GM19452 (cell line): ENCODE results near the gene SVIL.
A peak's percentile ranks its signal among the peaks of the same experiment; 100 is the strongest.
"Not testable (repeated sequence)": the region's sequence is repeated elsewhere in the genome, so short reads cannot be mapped to it uniquely, and the experiment has no call there.

Source experiments
- ATAC-seq: cut with Tn5 transposase; IDR thresholded peaks from one replicate; pipeline ENCODE4 v1.9.1; 2021; ENCODE audit not compliant: unreplicated experiment

Gene SVIL

DNA sequence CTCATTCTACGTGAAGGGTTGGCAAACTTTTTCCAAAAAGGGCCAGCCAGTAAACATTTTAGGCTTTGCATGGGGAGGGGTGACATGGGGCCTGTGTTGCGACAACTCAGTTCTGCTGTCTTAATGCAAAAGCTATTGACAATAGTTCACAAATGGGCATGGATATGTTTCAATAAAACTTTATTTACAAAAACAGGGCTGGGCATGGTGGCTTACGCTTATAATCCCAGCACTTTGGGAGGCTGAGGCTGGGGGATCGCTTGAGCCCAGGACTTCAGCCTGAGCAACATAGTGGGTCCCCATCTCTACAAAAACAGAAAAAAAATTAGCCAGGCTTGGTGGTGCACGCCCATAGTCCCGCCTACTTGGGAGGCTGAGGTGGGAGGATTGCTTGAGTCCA, 141.1 kb downstream of the SVIL start:
- ATAC-seq: no peak

DNA sequence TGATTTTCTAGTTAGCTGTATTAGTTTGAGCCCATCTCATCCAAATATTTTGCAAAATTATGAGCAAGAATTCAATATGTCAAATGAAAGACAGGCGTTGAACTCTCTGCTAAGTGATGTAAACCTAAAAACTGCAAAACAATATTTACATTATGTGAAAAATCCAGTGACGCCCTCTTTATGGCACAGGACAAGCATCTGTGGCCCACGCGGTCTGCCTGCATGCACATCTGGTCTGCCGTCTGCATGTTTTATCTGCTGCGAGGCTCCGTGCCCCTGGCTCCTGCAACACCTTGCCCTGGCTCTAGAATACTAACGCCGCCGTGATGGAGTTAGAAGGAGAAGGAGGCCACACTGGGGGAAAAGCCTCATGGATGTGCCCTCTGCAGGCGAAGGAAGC, 142.0 kb downstream of the SVIL start:
- ATAC-seq: no peak

DNA sequence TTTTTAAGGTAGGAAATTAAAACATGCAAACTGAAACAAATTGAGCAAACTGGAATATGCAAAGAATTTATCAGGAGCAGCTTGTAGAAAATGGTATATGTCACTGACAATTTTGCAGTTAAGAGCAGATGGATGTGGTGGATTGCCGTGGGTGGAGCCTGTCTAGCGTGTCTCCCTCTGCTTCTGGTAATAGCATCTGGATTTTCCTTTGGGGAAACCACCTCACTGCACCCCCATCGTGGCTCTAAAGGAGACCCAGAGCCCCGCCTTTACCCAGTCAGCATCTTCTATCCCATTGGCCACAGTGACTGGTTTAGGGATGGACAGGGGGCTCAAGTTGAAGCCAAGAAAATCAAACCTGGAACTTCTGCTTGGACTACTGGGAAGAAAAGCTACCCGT, 142.9 kb downstream of the SVIL start:
- no peak for ATAC-seq

DNA sequence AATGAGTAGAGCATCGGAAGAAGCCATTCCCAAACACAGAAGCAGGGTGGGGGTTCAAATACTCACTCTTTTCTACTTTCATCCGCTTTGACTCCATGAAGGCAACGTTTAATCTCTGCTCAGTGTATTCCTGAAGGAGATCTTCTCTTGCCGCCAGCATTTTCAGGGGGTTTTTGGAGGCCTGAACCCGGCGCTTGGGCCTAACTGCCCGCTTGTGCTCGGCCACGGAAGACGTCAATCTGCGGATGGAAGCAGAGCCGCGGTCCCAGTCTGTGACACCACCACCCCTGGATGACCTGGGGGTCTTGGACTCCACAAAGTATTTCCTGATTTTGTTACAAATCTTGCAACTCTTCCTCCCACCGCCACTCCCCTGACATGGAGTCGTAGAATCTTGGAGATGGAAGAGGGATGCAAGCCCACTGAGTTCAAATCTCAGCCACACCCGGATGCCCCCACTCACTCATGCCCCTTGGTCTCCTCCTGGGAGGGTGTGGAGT, 143.9 kb downstream of the SVIL start:
- ATAC-seq: not testable (repeated sequence)

DNA sequence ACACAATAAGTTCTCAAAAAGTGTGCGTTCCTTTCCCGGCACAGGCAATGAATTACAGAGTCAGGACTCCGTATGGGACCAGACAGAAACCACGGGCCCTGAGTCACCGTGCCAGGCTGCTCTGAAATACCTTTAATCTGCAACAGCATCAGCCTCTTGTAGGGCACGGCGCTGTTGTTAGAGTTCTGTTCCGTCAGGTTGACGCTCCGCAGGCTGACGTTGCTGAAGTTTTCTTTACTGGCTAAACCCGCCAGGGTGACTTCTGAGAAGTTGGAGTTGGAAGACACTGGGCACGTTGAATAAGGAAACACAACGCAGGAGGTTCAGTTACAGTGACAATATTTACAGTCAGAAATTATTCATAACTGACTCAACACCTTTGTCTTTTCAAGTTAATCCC, 146.3 kb downstream of the SVIL start:
- ATAC-seq: not testable (repeated sequence)

DNA sequence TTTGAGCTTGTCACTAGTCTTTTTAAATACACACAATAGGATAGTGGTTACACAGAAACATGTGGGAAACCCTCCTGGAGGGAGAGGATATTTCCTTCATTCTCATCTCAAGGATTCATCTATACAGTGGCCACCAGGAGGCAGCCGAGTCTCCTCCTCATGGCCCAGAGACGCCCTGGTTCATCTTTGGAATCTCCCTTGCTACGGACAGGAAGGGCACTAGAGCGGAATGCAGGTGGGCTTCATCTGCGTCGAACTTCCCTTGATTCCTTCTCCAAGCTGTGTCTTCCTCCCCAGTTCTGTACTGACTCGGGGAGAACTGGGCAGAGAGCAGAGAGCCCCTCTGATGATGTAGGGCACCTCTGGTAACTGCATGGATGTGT, 146.9 kb downstream of the SVIL start:
- ATAC-seq: not testable (repeated sequence)

DNA sequence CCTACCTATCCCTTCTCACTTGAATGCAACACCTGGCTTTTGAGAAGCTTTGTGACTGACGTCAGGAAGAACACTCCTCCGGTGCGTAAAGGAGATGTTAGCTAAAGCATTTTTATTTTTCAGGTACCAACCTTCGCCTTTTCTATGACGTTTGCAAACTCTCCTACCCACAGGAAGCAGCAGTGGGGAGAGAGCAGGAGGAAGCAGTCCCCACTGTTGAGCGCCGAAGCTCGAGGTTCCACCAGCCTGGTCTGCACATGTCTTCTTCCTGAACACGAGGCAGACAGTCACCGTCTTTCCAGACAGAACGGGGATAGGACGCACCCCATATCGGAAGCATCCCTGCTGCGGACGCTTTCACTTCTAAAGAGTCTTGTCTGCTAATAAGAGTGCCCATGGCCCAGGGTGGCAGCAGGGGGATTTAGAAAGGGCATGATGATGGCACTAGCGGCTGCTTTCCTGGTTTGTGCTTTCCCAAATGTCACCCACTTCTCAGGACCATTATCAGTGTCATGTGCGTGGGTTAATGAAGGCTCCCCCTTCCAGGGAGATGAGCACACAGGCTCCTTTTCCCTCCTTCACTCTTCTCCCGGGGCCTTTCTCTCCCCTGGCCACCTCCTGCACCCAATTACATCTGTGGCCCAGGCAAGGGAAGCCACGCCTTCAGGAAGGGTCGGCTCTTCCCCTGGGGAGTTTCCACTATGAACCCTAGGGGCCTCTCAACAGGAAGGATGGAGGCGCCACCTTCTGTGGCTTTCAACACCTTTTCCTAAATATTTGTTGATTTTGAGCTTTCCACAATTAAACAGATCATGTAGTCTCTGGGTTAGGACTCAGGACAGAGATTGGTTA, 147.5 kb downstream of the SVIL start:
- not testable (repeated sequence) for ATAC-seq

DNA sequence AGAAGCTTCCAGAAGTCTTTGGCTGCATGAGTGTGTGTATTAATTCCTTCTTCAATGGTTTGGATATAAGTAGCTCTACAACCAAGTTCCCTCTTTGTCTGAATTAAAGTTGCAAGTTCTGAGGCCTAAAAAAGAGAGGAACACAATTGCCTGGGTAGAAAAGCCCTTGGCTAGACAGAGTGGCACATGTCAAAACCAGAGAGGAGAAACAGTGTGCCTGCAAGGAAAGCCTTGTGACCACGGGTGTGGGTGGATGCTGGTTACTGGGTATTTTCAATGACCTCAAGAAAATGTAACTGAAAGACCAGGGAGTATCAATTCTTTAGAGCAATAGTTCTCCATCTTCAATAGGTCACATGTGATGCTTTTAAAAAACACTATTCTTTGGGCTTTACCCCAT, 148.3 kb downstream of the SVIL start:
- no peak for ATAC-seq

DNA sequence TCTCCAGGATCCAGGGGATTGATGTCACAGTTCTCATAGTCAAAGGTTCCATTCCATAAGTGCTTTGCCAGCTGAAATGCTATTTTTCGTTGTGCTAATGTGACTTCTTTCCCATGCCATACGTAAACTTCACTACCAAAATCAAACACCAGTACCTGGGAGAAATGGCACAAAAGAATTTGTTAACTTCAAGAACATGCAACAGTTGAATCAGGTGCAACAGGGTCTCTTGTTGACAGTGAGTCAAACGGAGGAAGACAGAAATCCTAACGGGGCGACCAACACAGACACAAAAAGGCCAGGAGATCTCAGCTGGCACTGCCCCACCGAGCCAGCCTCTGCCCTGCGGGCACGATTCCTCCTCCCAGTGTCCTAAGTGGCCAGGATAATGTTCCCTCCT, 150.1 kb downstream of the SVIL start:
- not testable (repeated sequence) for ATAC-seq

DNA sequence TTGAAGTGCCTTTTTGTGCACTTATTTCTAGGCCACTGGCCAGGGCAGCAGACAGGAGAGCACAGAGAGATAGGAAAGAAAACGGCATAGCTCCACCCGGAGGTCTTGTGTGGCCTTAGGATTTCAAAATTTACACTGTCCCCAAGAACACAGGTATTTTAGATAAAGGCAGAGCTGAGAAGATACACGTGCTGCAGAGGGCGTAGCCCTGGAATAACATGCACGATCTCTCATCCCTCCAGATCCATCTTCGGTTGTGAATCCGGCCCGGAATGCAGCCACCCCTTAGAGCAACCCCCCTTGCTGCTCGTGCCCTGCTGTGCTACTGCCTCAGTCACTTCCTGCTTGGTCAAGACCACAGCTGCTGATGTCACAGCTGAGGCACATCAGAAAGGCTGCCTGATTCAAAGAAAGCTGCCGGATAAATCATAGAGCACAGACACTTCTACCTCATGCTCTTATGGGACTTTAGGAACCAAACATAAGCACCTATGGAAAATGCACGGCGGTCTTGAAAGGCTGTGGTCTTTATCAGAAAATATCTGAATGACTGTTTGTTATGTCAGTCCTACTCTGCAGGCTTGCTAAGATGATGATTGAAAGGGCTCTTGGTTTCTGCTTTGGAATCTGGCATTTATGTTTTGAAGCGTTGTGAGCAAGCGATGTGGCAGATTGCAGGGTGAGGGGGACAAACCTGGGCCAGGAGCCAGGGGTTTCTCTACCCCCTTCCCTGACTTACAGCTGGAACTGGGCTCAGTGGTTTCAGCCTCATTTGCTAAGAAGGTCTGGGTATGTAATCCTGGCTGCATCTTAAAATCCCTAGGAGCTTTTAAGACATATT, 152.0 kb downstream of the SVIL start:
- peak; percentile 56 for ATAC-seq

DNA sequence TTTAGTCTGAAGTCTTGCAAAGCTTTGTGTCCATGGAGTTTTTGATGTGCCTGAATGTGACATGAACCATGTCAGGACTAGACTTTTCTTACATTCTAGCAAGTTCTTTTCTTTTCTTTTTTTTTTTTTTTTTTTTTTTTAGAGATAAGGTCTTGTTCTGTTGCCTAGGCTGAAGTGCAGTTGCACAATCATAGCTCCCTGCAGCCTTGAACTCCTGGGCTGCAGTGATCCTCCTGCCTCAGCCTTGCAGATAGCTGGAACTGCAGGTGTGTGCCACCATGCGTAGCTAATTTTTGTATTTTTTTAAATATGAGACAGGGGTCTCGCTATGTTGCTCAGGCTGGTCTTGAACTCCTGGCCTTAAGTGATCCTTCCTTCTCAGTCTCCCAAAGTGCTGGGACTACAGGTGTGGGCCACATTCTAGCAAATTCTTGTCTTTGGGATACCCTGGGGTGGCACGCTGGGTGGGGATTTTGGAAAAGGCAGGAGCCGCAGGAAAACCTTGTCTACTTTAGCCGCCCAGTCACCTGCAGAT, 152.8 kb downstream of the SVIL start:
- no peak for ATAC-seq

DNA sequence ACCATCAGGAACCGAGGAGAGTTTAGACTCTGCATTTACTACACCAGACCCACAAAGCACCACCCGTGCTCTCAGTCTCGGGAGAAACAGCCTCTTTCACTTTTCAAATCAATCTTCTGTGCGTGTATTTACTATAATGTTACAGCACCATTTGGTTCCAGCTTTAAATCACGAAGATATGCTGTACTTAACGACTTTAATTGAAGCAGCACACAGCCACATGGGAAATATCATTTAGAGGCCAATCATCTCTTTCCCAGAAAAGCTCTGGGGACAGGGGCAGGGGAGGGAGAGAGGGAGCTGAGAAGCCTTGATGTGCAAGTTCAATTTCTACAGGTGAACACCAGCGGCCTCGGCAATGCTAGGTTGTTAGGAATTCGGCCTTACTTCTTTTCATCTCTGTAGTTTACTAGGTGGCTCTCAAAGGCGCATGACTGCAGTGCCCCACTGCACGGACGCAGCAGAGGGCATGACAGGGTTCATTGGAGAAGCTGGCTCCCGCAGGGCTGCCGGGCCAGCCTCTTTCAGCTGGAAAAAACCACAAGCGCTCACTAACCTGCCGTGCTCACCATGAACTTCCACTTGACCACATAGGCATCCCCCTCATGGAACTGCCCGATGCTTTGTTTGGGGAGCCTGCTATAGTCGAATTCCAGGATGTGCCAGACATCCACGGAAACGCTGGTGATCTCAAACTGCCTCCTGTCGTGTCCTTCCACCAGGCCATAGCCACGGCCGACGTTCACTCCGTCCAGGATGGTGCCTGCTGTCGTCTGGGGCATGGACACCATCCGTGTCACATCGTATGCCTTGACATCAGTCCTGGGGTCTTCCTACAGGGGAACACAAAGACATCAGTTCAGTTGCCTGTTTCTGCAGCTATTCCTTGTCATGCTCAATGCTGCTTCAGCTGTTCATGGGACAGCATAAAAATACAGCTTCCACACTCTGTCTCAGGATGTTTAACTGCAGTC, 154.5 kb downstream of the SVIL start:
- ATAC-seq: no peak

DNA sequence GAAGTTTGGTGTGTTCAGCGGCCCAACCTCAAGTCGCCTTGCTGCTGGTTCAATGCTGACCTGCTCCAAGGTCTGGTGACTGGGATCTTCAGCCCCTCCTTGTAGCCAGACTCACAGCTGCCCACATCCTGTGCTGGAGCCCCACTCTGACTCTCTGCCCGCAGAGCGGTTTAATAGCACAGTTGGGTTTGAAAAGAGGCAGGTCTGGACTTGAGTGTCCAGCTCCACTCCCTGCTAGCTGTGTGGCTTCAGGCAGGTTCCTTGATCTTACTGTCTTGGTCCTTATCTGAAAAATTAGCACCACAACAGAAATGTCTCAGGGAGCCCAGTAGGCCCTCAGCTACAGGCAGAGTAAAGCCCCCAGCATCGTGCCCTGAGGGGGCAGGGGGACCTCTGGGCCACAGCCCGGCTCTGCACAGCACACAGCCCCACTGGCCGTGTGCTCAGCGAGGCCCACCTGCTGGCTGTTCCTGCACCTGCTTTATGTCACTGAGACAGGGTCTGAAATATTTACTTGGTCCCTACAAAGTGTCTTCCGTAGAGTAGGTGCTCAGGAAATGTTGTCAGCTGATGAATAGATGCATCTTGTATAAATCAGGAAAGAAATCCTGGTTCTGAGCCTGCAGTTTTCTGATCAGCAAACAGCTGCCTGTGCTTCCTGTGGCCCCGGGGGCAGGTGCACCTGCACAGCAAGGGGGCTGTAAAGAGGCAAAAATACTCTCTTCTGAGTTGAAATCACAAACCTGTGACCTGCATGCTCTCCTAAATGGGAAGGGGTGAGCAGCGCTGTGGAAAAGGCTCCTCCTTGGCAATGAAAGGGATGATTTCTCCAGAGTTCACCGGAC, 155.5 kb downstream of the SVIL start:
- ATAC-seq: no peak

DNA sequence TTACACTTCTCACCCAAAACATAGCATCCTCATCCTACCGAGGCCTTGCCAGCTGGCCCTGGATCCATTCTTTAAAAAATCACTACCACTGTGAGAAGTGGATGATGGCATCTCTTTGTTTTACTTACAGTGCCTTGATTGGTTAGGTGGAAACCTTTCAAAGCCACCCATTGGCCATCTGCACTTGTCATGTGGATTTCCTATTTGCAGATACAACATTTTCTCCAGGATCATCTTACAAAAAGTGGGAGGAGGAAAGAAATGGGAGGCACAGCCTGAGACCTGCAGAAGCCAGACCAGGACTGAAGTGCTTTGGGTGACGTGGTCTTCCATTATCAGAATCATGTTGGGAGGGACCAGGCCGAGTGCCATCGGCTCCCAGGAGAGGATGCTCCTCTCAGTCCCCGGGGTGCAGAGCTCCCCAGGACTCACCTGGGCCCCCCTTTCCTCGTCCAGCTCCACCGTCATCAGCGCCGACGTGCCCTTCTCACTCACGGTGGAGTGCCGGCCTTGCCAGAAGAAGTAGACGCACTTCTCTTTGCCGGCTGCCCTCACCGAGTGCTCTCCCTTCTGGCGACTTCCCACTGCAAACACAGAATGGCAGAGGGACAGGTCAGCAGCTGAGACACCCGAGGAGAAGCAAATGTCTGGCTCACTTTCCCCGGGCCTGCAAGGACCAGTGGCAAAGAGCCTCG, 161.2 kb downstream of the SVIL start:
- ATAC-seq: no peak

DNA sequence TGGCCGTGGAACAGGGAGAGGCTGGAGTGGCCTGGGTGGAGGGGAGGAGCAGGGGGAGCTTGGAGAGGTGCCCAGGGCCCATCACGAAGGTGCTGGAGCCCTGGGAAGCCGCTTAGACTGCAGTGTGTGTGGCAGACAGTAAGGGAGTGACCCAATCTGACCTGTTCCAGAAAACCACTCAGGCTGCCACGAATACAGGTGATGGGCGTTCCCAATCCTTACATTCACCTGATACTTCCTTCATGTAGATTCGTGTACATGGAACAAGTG, 161.7 kb downstream of the SVIL start:
- no peak for ATAC-seq

DNA sequence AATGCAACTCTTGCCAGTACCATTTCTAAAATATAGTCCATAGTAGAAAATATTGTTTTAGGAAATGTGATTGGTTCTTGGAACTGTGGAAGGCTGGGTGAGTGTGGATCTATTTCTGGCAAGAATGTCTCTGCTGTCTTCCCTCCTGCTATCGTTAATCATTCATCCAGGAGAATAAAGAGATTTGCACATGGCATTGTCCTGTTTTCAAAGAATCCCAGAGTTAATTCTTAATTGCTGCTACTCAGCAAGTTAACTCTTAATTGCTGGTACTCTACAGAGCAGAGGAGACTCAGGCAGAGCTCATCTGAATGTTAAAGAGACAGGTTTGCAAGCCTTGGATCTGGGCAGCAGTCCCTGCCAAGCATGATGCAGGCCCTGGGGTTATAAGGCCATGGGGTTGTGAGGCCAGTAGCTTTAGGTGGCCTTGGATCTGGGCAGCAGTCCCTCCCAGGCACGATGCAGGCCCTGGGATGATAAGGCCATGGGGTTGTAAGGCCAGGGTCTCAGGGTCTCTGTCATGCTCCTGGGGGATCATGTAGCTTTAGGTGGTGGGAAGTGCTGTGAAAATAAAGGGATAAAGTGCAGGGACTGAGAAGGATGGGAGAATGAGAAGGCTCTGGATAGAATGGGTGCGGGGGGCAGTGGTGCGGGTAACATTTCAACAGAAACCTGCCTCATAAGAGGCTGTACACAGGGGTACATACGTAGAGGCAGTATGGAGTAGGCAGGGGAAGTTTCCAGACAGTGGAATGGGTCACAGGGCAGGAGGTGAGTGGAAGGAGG, 162.3 kb downstream of the SVIL start:
- ATAC-seq: no peak

DNA sequence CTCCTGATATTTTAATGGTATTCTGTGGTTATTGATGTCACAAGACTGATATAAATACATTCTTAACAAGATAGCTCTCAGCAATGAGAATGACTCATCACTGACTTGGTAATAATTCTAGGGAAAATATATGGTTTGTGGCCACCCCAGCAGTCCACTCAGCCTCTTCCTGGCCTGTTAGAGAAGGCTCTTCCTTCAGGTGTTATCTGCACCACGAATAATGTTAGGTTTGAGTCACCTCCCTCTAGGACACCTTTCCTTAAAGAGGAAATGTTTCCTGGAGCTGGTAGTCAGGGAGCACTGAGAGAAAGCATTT, 163.3 kb downstream of the SVIL start:
- ATAC-seq: no peak

DNA sequence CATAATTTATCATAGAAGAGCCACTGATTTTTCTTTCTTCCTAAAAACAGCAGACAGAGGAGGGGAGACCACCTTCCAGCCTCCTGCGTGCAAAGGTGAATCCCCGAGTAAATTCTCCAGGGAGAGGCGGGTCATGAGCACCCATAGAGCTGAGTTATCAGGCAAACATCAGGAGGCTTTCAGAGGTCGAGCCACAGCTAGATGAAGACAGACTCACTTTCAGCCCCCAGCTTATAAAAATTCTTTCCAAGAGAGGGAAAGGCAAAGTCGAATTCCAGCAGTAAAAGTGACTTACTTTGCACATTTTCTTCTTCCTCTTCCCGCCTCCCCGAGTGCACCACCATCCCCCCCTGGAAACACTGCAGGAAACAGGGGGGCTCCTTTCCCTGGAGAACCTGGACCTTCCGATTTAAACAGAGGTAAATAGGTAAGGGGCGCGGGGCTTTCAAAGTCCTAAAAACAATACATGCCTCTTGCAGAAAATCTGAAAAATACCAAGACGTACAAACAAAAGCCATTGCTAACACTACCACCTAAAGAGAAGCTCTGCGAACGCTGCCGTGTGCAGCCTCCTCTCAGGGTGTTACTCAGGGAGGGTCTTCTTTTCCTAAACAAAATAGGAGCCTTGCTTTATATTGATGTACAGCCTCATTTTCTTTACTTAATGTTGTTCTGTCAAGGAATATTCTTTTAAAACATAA, 163.8 kb downstream of the SVIL start:
- no peak for ATAC-seq
